Endothelial cell of umbilical vein (primary cell): ENCODE data around the gene ATP11C. TPM values are rescaled to one million over a fixed set of nuclear protein-coding genes. Genes with fewer than 3 reads are reported as not detected.

Experiments
- BruUV-seq: library from RNA; stranded (reverse); fragments of 400-500 nt; replicated peaks from 2 replicates; lab custom pipeline; 2021; lab: Mats Ljungman, UMichigan
- CTCF ChIA-PET: fragments of 300-600, 350-600 bp; sonication (Branson Sonifier 250); formaldehyde crosslinking; loops from one replicate; lab custom pipeline; 2021; ENCODE audit warnings: antibody characterized with exemption, inconsistent platforms; lab: Charles Lee
- POLR2A ChIA-PET: fragments of 300-600, 350-600 bp; sonication (Branson Sonifier 250); formaldehyde crosslinking; loops from one replicate; lab custom pipeline; 2021; ENCODE audit warnings: antibody characterized with exemption, inconsistent platforms; lab: Charles Lee
- DNase-seq: peaks from one replicate; pipeline ENCODE4 v3.0.0-alpha.2; 2011; ENCODE audit warnings: low read depth, low spot score
- FAIRE-seq: peaks from 2 replicates; lab custom pipeline; 2011; peaks lifted over from hg19 to GRCh38; lab: Jason Lieb, UNC
- H2AFZ ChIP-seq: 2 replicates; pipeline ENCODE4 v1.6.0; 2012; ENCODE audit warnings: low read depth, low read length, control low read depth, inconsistent platforms
- H3K27ac ChIP-seq: 2 replicates; pipeline ENCODE4 v1.5.1; 2011; ENCODE audit warnings: low read depth, mild to moderate bottlenecking, control low read depth, low read length, moderate library complexity; ENCODE audit not compliant: insufficient read depth
- H3K27me3 ChIP-seq, 2 experiments: 2 replicates each; pipeline versions ENCODE4 v1.6.0 to v1.6.1; 2011; ENCODE audit warnings: low read length in 2 of 2, mixed read lengths in 1 of 2; ENCODE audit not compliant: control insufficient read depth in 2 of 2, insufficient read depth in 2 of 2
- H3K36me3 ChIP-seq, 2 experiments: 2 replicates in 1 of 2; 3 replicates in 1 of 2; pipeline ENCODE4 v1.5.1; 2011; ENCODE audit warnings: low read length in 2 of 2, mild to moderate bottlenecking in 1 of 2, moderate library complexity in 1 of 2; ENCODE audit not compliant: control insufficient read depth in 2 of 2, insufficient read depth in 2 of 2; ENCODE audit errors: extremely low read depth in 1 of 2
- H3K4me1 ChIP-seq: 3 replicates; pipeline ENCODE4 v1.5.1; 2011; ENCODE audit warnings: mild to moderate bottlenecking, low read length; ENCODE audit not compliant: control insufficient read depth, insufficient read depth; ENCODE audit errors: extremely low read depth
- H3K4me2 ChIP-seq: 2 replicates; pipeline ENCODE4 v1.6.1; 2011; ENCODE audit warnings: low read length, control low read depth, mixed read lengths; ENCODE audit not compliant: insufficient read depth
- H3K4me3 ChIP-seq, 3 experiments: fragments of 200-600 bp in 1 of 3; sonication (generic), shearing (Covaris generic) in 1 of 3; replicated peaks in 1 of 3; 2 replicates each; pipeline ENCODE4 v1.5.1; 2011 to 2016; ENCODE audit warnings: control low read depth in 3 of 3, low read length in 3 of 3, mild to moderate bottlenecking in 2 of 3, inconsistent platforms in 1 of 3, low read depth in 1 of 3, moderate library complexity in 1 of 3; ENCODE audit not compliant: insufficient read depth in 1 of 3
- H3K79me2 ChIP-seq: 2 replicates; pipeline ENCODE4 v1.6.0; 2012; ENCODE audit warnings: low read length, inconsistent platforms; ENCODE audit not compliant: control insufficient read depth, insufficient read depth
- H3K9ac ChIP-seq: replicated peaks from 2 replicates; pipeline ENCODE3; 2011; ENCODE audit warnings: low read length, control low read depth; ENCODE audit not compliant: insufficient read depth; ENCODE audit errors: extremely low read depth
- H3K9me1 ChIP-seq: replicated peaks from 3 replicates; pipeline ENCODE4 v1.6.0; 2011; ENCODE audit warnings: mild to moderate bottlenecking, low read length; ENCODE audit not compliant: control insufficient read depth, insufficient read depth; ENCODE audit errors: extremely low read depth
- H3K9me3 ChIP-seq: replicated peaks from 2 replicates; pipeline ENCODE4 v1.5.1; 2012; ENCODE audit warnings: low read length, inconsistent platforms; ENCODE audit not compliant: control insufficient read depth, insufficient read depth
- H4K20me1 ChIP-seq: replicated peaks from 2 replicates; pipeline ENCODE3; 2011; ENCODE audit warnings: mild to moderate bottlenecking, low read length; ENCODE audit not compliant: control insufficient read depth, insufficient read depth; ENCODE audit errors: extremely low read depth
- CTCF ChIP-seq, 2 donors: IDR thresholded peaks; 1 replicate in 1 of 2; 2 replicates in 1 of 2; pipeline ENCODE4 v1.5.1; 2011; ENCODE audit warnings: low read length in 2 of 2, mild to moderate bottlenecking in 2 of 2, moderate library complexity in 2 of 2, control low read depth in 1 of 2, inconsistent platforms in 1 of 2, low read depth in 1 of 2; ENCODE audit not compliant: insufficient read depth in 1 of 2; ENCODE audit errors: extremely low read depth in 1 of 2
- EZH2 ChIP-seq: IDR thresholded peaks from 2 replicates; pipeline ENCODE4 v1.6.1; 2012; ENCODE audit warnings: borderline replicate concordance, low read depth, mild to moderate bottlenecking, moderate library complexity, low read length, inconsistent platforms; ENCODE audit not compliant: severe bottlenecking
- FOS ChIP-seq: IDR thresholded peaks from 2 replicates; pipeline ENCODE4 v1.6.1; 2011; ENCODE audit warnings: mild to moderate bottlenecking, low read length, moderate library complexity, borderline replicate concordance; ENCODE audit not compliant: insufficient read depth
- GATA2 ChIP-seq: IDR thresholded peaks from 2 replicates; pipeline ENCODE4 v1.7.0; 2011; ENCODE audit warnings: low read depth, mild to moderate bottlenecking, moderate library complexity, mixed read lengths, low read length; ENCODE audit not compliant: insufficient read length, insufficient read depth
- JUN ChIP-seq: IDR thresholded peaks from 2 replicates; pipeline ENCODE4 v1.6.1; 2011; ENCODE audit warnings: borderline replicate concordance, low read depth; ENCODE audit not compliant: insufficient read length, insufficient read depth
- MAX ChIP-seq: IDR thresholded peaks from 2 replicates; pipeline ENCODE4 v1.6.1; 2011; ENCODE audit not compliant: insufficient read depth, insufficient read length
- MYC ChIP-seq: IDR thresholded peaks from one replicate; pipeline ENCODE4 v1.6.1; 2011; ENCODE audit warnings: mild to moderate bottlenecking, low read depth, low read length
- POLR2A ChIP-seq: IDR thresholded peaks from 2 replicates; pipeline ENCODE4 v1.6.1; 2012; ENCODE audit warnings: low read depth, mild to moderate bottlenecking, control low read depth, low read length
- POLR2AphosphoS5 ChIP-seq: IDR thresholded peaks from 2 replicates; pipeline ENCODE4 v1.6.1; 2012; ENCODE audit warnings: low read depth, mild to moderate bottlenecking, control low read depth, low read length, moderate library complexity; ENCODE audit not compliant: insufficient read depth
- dilution Hi-C: fragments of 300-500 bp; cut with MboI; formaldehyde crosslinking; loops from one replicate; pipeline ENCODE4 v1.15.0; 2019; ENCODE audit warnings: low sequenced_read_pairs; ENCODE audit not compliant: extremely low pct_ligation_motif_present
- intact Hi-C: fragments of 100-400 bp; cut with micrococcal nuclease; formaldehyde crosslinking; loops from one replicate; pipeline ENCODE4 v1.10.0; 2022
- polyA plus RNA-seq, 4 experiments: library from polyadenylated mRNA; depleted of rRNA in 3 of 4; stranded (reverse) in 3 of 4; unstranded in 1 of 4; fragments of >200 nt; gene quantifications; 2 replicates each; pipeline versions ENCODE4 v1.2.1 to v1.2.3, GENCODE V29; 2011 to 2012; ENCODE audit warnings: missing spikeins in 1 of 4
- total RNA-seq: library from RNA; stranded (reverse); gene quantifications from 2 replicates; pipeline ENCODE4 v1.2.3, GENCODE V29; 2021

ATP11C gene
- total and polyA plus RNA-seq, 2 donors (not counting 3 experiments of a cell fraction or from before 2014, with no cell fraction given), result 9.1 to 31.8 TPM

DNA sequence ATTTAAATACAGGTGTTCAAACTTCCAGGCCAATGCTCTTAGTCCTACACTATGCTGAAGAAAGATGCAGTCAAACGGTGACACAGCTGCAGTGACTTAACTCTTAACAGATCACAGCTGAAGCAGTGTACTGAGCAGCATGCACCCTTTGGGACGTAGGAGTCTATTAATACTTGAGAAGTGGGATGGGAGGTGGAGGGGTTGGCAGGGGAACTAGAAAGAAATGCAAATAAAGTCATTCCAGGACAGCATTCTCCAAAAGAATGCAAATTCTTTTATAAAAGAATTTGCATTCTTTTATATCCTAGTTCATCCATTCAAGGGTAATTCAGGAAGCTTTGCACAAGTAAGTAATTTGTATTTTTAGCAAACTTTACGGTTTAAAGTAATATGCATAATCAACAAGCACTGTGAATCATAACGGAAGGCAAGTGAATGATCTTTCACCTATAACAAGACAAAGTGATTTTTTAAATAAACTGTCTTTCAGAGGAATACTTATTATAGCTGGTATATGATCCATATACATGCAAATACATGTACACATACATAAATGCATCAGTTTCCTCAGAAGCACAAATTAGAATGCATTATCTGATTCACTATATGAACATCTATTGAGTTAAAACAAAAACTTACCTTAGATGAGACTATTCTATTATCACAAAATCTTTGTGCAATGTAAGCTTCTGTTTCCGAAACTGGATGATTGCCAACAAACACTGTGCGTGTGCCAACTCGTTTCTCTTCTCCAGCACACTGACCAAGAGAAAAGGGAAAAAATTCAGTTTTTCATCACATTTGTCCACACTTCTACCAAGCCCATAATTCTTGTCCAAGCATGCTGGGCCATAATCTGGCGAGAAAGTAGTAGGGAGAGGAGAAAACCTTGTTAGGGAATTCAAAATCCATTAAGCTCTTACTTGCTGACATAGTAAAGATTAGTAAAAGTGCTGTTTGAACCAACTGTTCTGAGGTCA is 106.5 kb downstream of the ATP11C start:
- no peaks in the 10 kb centered on the region for H3K9me1 ChIP-seq
- no peak overlapping the region for H3K4me3 ChIP-seq
- peak overlapping the region; percentile 79 for H3K4me2 ChIP-seq
- TF ChIP-seq POLR2AphosphoS5 (no peak), MYC (no peak), FOS (peak; percentile 21), CTCF (IDR thresholded peaks at IDR 0.05; ENCODE audit: extremely low read depth in 1 of 2, insufficient read depth in 1 of 2, low read depth in 1 of 2, low read length in 2 of 2) (no peak), POLR2A (no peak), EZH2 (no peak), GATA2 (peak; percentile 42), MAX (no peak), JUN (peak; percentile 8)
- dilution Hi-C loops, result no loop called here
- DNase-seq (peak; percentile 66), FAIRE-seq (peak; percentile 76)
- no TSS peak for BruUV-seq
- H3K79me2 ChIP-seq, result peaks cover 4% of the 10 kb centered on the region
- H3K9me3 ChIP-seq, result no peaks in the 10 kb centered on the region
- ChIA-PET CTCF (interaction anchor here (1.4 to 2.1 kb wide), 3 partner anchors 9 to 107 kb away, joined by 3 to 5 read pairs (median 3); partner anchors contain the start of gene ATP11C), POLR2A (no interaction called here)
- H4K20me1 ChIP-seq, result no peaks in the 10 kb centered on the region
- no peaks in the 10 kb centered on the region for H3K27me3 ChIP-seq
- peak overlapping the region; percentile 31 for H3K9ac ChIP-seq
- intact Hi-C loops, result loop anchor here (1.0 to 2.0 kb wide), 2 partner anchors 55 to 106 kb away; partner anchors contain the start of gene ATP11C
- H2AFZ ChIP-seq, result no peak overlapping the region
- H3K4me1 ChIP-seq, result peaks cover 25% of the 10 kb centered on the region
- H3K27ac ChIP-seq, result peak overlapping the region; percentile 26
- H3K36me3 ChIP-seq, result no peaks in the 10 kb centered on the region
